HG02973 (cell line): ENCODE data around the gene PPBP.

Source experiments
- ATAC-seq: cut with Tn5 transposase; IDR thresholded peaks from one replicate; pipeline ENCODE4 v1.9.1; 2021; ENCODE audit warnings: moderate library complexity; ENCODE audit not compliant: unreplicated experiment

The PPBP gene, protein sequence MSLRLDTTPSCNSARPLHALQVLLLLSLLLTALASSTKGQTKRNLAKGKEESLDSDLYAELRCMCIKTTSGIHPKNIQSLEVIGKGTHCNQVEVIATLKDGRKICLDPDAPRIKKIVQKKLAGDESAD

GRCh38 chr4:73988061-73988460 lies at the start of gene PPBP:
Gene PPBP, minus strand, starts transcription at chr4:73988190. Its CDS starts 87 bp downstream, at chr4:73988103.
- no peak for ATAC-seq

DNA sequence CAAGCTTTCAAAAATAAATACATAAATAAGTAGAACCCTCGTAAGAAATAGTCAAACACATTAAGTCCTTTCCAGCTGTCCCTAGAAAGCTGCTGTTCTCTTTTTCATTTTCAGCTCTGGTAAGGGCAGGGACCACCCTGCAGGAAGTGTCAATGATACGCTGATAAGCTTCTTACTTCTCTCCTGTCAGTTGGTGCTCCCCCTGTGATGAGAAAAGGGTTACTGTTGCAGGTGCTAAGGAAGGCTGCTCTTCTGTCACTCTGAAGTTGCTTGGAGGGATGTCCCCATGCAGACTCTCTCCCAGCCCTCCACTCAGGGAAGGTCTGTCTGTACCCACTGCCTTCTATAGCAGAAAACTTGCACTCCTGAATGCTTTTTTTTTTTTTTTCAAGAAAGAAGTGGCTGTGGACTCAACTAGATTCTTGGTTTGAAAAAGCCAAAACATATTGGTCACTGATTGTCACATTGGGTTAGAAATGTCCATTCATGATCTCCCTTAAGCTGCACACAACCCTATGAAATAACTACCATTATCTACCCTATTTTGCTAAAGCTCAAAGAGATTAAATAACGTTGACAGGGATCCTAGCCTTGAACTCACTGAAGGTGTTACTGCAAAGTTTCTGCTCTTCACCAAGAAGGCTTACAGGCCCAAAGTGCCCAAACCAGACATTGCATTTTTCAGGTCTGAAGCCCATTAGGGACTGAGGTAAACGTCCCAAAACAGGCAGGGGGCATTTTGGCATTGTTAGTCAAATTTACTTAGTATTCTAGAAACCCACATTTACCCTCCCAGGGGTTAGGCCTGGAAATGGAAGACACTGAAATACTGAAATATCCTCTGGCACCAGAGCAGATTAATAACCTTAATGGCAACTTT lies 49.3 kb upstream of the PPBP start:
- no peak for ATAC-seq

DNA sequence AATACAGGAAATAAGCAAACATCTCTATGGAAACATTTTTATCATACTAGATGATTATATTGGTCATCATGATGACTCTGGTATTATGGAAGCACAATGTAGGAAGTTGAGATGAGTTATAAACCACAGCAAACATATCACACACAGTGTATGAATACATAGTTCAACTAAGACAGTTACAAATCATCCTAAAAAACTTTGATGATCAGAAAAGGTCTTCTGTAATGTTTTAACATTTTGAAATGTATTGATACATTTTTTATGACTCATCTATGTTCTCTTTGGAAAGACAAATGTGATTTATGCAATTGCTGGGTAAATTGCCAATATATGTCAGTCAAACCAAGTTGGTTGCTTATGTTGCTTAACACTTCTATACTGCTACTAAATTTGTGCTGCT lies 45.7 kb upstream of the PPBP start:
- ATAC-seq: no peak

GRCh38 chr4:74032064-74032463 lies 44.1 kb upstream of the PPBP start:
- no peak for ATAC-seq

DNA sequence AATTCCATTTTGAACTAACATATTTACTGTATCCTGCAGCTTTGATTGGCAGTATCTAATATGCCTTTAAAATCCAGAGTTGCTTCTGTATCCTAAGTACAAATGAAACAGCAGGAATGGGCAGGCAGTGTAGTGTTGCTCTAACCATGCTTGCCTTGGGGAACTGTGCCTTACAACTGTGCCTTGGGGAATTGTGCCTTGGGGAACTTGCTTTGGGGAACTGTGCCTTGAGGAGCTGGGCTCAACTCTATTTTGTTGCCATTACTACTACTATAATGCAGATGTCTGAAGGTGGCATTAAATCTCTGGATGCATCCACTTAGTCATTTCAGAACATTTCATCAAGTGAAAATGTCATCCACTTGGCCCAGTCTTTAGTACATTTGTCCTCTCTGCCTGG lies 43.6 kb upstream of the PPBP start:
- no peak for ATAC-seq

- ATAC-seq: no peak
Measured at GRCh38 chr4:74030285-74030684, 42.3 kb upstream of the PPBP start.

DNA sequence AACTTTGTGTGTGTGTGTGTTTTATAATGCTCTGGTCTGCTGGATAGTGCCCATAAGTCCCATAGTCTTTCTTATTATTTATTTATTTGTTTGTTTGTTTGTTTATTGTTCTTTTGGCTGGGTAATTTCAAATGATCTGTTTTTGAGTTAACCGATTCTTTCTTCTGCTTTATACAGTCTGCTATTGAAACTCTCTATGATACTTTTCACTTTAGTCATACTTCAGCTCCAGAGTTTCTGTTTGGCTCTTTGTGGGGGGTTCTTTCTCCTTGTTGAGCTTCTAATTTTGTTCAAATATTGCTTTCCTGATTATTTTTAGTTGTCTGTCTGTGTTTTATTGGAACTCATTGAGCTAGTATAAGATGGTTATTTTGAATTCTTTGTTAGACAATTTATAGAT lies 40.5 kb upstream of the PPBP start:
- no peak for ATAC-seq

- ATAC-seq: no peak
Measured at GRCh38 chr4:74023709-74024108, 35.7 kb upstream of the PPBP start.

DNA sequence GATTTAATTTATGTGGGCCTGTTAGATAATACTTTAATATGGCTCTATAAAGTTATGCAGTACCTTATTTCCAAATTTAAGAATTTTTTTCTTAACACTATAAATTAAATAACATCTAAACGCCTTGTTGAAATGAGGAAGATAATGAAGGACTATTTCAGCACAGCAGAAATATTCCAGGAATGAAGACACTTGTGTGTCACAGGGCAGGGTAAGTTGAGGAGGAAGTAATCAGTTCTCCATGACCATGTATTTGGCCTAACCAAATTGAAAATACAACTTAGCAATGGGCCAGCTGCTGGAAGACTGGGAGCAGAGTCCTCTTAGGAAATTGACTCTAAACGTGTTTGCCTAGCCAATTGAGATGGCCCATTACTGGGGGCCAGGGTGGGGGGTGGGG lies 33.6 kb upstream of the PPBP start:
- ATAC-seq: no peak

GRCh38 chr4:74018771-74019170 lies 30.8 kb upstream of the PPBP start:
- no peak for ATAC-seq

GRCh38 chr4:74018116-74018515 lies 30.1 kb upstream of the PPBP start:
- no peak for ATAC-seq

DNA sequence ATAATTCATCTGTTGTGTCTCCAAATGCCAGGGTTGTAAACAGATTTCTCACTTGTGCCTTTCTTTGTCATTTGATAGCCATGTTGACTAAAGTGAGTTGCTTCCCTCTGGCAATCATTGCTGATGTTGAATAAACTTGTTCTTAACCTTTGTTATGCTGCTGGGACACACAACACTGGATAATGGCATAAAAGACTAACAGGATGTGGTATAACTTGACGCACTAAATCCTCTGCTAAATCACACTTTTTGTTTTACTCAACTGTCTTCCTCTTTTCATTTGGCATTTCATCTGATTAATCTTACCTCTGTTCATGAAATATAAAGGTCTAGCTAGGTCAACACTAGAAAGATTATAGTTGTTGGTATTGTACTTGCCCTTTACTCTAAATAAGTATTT lies 28.1 kb upstream of the PPBP start:
- ATAC-seq: no peak

DNA sequence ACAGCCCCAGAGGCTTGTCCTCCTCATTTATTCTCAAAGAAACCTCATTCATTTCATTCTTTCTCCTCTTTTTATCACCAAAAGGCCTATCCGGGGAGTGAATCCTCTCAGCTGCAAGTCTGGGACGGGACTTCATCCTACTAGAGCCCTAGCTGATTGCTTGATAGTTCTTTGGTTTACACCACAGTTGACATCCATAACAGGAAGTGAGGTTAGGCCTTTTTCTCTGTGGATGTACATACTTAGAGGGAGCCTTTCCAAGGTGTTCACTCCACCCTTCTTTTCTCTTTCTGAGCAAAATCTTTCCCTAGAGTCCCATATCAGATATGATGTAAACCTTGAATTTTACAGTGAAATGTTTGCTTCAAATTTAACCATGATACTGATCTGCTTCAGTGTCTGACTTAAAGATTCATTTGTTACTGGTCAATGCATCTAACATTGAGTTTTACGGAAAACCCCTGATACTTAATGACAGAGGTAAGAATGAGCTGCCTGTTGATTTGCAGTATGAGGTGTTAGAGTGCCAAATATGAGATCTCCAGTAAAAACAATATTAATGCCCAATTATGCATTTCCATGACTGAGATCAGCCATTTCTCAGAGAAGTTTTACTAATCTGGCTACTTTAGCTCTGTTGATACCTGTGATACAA lies 27.3 kb upstream of the PPBP start:
- no peak for ATAC-seq

DNA sequence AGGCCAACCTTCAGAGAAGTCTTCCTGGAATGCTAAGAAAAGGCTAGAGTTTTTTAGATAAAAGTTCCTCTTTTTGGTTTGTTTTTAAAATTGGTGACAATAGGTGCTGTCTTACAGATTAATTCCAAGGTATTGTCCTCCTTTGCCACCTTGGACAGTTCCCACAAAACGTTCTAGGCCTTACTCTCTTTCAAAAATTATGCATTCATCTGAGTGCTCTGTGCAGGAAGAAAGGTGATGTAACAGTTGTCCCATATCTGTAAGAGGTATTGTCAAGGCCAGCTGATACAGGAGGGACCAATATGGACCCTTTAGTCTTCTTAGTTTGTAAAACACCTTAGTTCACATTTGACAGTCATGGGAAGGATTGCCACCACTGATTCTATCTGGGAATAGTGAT lies 26.3 kb upstream of the PPBP start:
- ATAC-seq: no peak

DNA sequence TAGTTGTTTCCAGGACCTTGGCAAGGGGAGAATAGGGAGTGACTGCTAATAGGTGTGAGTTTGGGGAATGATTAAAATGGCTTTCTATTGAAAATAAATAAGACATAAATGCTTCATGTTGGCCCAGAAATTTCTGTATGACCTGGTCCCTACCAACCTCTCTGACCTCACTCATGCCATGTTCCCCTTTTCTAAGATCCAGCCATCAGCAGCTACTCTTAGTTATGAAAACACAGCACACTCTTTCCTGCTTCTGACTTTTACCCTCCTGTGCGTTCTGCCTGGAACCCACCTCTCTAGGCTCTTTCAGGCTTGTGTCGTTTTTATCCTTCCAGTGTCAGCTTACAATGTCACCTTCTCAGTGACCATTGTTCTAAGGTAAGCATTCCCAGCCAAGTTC lies 25.3 kb upstream of the PPBP start:
- no peak for ATAC-seq

DNA sequence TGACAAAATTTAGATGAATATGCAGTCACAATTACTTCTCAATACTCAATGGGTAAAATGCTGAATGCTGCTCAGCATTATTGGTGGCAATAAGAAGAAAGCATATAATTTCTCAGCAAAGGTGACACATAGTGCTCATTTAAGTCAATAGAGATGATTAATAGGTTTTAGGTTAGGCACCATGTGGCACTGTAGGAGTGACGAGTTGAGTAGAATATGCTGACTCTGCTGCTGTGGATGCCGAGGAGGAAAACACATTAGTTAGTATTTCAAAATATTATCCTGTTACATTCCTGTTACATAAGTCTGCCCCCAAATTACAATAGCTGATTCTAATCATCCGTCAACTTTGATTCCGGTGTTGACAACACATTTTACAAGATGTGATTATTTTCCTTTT lies 24.1 kb upstream of the PPBP start:
- ATAC-seq: no peak

- ATAC-seq: no peak
Measured at GRCh38 chr4:74009307-74009706, 21.3 kb upstream of the PPBP start.

DNA sequence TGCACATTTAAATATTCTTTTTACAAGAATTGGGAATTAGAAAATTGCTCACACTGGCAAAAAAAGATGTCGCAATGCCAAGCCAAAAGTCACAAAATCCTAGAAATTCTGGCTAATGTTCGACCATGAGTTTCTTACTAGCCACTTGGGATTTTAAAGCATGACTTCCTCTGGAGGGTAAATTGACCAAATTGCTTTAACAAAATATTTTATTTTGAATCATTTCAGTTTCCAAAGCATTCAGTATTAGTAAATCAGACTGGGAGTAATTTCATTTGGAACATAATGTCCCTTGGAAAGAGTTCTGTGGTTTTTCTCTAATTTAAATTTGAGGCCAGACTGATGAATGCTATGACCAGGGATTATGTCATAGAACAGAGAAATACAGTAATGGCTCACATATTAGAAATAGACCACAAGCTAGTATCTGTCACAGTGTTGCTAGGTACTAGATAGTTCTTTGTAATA lies 18.1 kb upstream of the PPBP start:
- no peak for ATAC-seq

DNA sequence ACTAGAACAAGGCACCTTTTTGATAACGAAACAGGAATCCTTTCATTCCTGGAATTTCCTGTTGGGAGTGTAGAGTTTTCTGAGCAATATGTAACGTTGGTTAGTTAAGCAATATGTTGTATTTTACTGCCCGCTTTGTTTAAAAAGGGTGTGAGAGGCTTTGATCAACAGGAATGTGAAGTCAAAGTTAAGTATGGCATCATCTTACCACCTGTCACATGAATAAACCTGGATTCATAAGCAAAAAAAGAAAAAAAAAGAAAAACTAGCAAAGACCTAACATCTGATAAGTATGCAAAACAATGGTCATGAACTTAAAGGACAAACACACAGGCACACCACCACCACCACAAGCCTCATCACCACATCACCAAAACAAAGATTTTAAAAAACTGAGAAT lies 17.5 kb upstream of the PPBP start:
- no peak for ATAC-seq

DNA sequence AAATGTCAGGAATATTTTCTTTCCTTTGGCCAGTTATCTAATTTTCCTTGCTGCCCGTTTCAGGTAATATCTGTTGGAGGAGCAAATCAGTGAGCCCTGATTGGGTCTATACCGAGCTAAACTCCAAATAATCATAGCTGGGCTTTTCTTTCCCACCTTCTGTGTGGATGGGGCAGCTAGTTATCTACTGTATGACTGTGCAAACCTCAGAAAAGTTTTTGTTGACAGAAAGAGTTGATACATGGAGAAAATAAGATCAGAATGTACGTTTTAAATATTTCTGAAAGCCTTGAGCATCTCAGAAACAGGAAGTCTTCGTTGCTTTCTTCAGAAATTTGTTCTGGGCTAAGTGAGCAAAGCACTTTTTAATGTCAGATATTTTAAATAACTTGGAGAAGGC lies 16.7 kb upstream of the PPBP start:
- no peak for ATAC-seq

- ATAC-seq: no peak
Measured at GRCh38 chr4:74000301-74000700, 12.3 kb upstream of the PPBP start.
